ENCODE data around the gene RMND5B.
"Not testable (repeated sequence)": the region's sequence is repeated elsewhere in the genome, so short reads cannot be mapped to it uniquely, and the experiment has no call there.

RMND5B gene

GRCh38 chr5:178177569-178177968 is 46.8 kb downstream of the RMND5B start:
- DNase-seq: no peak

DNA sequence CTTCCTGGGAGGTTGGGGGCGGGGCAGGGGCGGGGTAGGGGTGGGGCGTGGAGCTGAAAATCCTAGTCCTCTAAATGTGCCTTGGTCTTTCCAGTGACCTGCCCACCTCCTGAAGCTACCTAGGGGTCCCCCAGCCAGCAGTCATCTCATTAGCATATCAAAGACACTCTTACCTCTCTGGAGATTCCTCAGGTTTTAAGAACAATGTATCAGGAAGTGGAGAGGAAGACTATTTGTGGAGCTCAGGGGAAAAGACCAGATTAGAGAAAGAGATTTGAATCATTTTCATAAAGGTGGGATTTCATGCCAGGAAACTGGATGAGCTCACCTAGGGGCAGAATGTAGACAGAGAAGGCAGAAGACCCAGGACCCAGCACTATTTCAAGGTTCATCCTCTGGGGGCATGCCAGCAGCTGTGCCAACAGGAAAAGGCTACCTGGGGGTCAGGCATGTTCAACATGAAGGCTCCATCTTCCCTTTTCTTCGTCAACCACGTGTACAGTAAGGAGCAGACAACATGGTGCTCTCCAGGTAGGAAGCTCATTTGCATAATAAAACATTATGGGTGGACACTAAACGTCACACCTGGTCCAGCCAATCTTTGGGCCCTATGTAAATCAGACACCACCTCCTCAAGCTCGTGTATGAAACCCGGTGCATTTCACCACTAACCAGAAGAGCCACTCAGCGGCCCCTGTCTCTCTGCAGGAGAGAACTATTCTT is 49.5 kb downstream of the RMND5B start:
- no peak for DNase-seq

GRCh38 chr5:178182158-178182876 is 51.5 kb downstream of the RMND5B start:
- no peak for DNase-seq

DNA sequence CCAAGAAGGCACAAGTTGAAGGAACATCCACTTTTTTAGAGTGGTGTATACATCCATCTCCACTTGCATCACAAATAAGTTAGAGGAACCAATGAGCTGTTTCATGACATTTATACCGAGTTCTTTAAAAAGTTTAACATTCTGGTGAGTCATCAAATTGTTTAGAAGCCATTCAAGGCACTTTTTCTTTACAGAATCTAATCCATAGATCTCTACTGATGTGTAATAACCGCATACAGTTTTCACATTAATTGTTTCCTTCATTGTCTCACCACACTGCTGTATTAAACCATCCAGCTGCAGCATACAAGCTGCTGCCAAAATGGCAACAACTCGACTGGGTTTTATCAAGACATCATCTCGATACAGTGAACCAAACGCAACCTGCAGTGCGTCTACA is 55.6 kb downstream of the RMND5B start:
- DNase-seq: no peak

GRCh38 chr5:178187014-178187413 is 56.2 kb downstream of the RMND5B start, which contains the start of gene GMCL2:
Gene GMCL2, minus strand, starts transcription at chr5:178187371. Its CDS starts 72 bp downstream, at chr5:178187299.
- DNase-seq: no peak

- no peak for DNase-seq
Measured at GRCh38 chr5:178189433-178189832, 58.6 kb downstream of the RMND5B start.

DNA sequence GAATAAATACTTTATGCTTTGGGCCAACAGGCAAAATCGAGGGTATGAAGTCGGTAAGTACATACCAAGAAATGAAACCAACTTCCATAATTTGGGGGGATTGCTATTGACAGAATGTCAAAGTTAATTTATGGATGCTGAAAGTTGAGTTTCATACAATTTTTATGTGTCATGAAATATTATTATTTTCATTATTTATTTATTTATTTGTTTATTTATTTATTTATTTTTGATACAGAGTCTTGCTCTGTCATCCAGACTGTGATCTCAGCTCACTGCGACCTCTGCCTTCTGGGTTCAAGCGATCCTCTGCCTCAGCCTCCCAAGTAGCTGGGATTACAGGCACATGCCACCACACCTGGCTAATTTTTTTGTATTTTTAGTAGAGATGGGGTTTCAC is 60.8 kb downstream of the RMND5B start:
- no peak for DNase-seq

DNA sequence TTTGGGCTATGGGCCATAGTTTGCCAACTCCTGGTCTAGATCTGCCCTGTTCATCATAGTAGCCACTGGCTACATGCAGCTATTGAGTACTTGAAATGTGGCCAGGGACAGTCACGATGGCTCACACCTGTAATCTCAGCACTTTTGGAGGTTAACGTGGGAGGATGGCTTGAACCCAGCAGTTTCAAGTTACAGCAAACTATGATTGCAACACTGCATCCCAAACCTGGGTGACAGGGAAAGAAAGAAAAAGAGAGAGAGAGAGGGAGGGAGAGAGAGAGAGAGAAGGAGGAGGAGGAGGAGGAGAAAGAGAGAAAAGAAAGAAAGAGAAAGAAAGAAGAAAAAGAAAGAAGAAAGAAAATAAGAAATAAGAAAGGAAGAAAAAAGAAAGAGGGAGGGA is 61.4 kb downstream of the RMND5B start:
- no peak for DNase-seq

- DNase-seq: no peak
Measured at GRCh38 chr5:178192787-178193186, 62.0 kb downstream of the RMND5B start.

GRCh38 chr5:178193251-178193809 is 62.5 kb downstream of the RMND5B start:
- no peak for DNase-seq

DNA sequence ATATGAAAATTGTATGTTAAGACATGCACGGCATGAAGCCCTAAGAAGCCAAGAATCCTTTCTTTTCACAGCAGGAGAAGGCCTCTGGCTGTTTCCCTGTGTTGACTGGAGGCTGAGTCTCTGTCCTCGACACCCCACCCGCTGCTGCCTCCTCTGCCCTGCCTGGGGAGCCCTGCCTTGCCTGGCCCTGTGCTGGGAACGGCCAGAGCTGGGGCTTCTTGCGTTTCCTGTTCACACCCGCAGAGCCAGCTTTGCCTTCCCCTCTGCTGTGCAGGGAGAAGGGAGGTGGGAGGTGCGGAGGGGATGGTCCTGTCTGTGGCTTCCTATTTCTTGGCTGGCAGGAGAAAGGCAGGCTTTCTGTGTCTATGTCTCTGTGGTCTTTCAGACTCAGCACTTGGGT is 63.2 kb downstream of the RMND5B start:
- no peak for DNase-seq

DNA sequence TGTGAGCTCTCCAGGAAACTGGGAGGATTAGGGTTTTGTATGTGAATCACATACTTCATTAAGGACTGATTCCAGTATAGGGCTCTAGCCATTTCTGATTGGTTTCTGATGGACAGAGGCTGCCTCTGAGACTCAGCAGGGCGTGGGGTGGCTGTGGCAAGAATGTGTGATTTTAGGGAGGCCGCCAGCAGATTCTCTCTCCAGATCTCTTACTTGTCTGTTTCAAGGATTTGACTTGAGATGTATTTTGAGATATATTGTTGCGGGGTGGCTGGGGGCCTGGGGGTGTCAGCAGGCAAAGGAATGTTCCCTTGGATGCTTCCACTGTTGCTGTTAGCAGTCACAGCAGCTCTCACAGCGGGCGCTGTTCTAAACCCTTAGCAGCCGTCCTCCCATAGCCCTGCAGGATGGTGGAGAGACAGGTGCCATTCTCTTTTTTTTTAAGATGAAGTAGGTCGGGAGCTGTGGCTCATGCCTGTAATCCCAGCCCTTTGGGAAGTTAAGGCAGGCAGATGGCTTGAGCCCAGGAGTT is 65.5 kb downstream of the RMND5B start:
- DNase-seq: no peak

- no peak for DNase-seq
Measured at GRCh38 chr5:178196986-178197385, 66.2 kb downstream of the RMND5B start.

GRCh38 chr5:178198151-178198550 is 67.3 kb downstream of the RMND5B start:
- DNase-seq: not testable (repeated sequence)

- DNase-seq: no peak
Measured at GRCh38 chr5:178198706-178199105, 67.9 kb downstream of the RMND5B start.

GRCh38 chr5:178199581-178200434 is 69.0 kb downstream of the RMND5B start:
- no peak for DNase-seq
